NT2/D1 (cell line): ENCODE data around the gene CCDC196.

Experiments
- DNase-seq: peaks from one replicate; pipeline ENCODE4 v3.0.0-alpha.2; 2011; ENCODE audit warnings: low read depth, low spot score
- H3K27me3 ChIP-seq: 2 replicates; pipeline ENCODE4 v1.6.0; 2011; ENCODE audit warnings: mild to moderate bottlenecking; ENCODE audit not compliant: insufficient read length, insufficient read depth
- H3K36me3 ChIP-seq: 2 replicates; pipeline ENCODE4 v1.6.1; 2011; ENCODE audit warnings: mild to moderate bottlenecking, low read length, mixed read lengths; ENCODE audit not compliant: insufficient read depth, insufficient read length
- H3K4me1 ChIP-seq: 2 replicates; pipeline ENCODE4 v1.5.1; 2011; ENCODE audit not compliant: insufficient read depth, insufficient read length
- H3K4me3 ChIP-seq: 2 replicates; pipeline ENCODE4 v1.5.1; 2011; ENCODE audit warnings: low read depth; ENCODE audit not compliant: insufficient read length
- H3K9ac ChIP-seq: 2 replicates; pipeline ENCODE4 v1.6.0; 2011; ENCODE audit warnings: low read depth; ENCODE audit not compliant: insufficient read length
- H3K9me3 ChIP-seq: 2 replicates; pipeline ENCODE4 v1.5.1; 2011; ENCODE audit warnings: mild to moderate bottlenecking, low read length; ENCODE audit not compliant: insufficient read depth
- SUZ12 ChIP-seq: IDR thresholded peaks from 2 replicates; pipeline ENCODE4 v1.6.1; 2011; ENCODE audit not compliant: insufficient read length, insufficient read depth; ENCODE audit errors: extremely low read depth
- YY1 ChIP-seq: IDR thresholded peaks from 2 replicates; pipeline ENCODE4 v1.6.1; 2011; ENCODE audit not compliant: insufficient read length, insufficient read depth
- ZNF274 ChIP-seq: IDR thresholded peaks from 2 replicates; pipeline ENCODE4 v1.6.1; 2011; ENCODE audit warnings: mild to moderate bottlenecking, low read depth, low read length

Gene CCDC196

GRCh38 chr14:66459603-66460002 is 26.6 kb upstream of the CCDC196 start:
- H3K36me3 ChIP-seq, result no peaks in the 10 kb centered on the region
- H3K9ac ChIP-seq, result no peak overlapping the region
- no peak for TF ChIP-seq YY1
- no peak for TF ChIP-seq SUZ12
- no peak for TF ChIP-seq ZNF274
- H3K4me3 ChIP-seq, result no peak overlapping the region
- no peak for DNase-seq
- no peaks in the 10 kb centered on the region for H3K27me3 ChIP-seq
- H3K9me3 ChIP-seq, result no peaks in the 10 kb centered on the region
- H3K4me1 ChIP-seq, result no peaks in the 10 kb centered on the region

DNA sequence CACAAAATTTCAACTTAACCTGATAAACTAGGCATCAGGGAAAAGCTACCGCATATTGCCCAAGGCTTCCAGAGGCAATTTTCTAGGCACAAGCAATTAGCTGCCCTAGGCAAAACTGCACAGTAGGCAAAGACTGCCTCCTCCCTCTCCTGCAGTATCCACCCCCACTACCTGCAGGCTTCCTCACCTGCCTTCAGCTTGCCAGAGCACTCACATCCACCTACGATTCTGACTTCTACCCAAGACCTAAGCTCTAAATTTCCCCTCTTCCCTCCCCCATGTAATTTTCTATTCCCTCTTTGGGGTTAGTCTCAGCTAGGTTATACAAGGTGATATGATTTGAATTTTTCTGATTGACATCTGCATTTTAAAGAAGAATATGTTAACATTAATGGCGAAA is 21.9 kb upstream of the CCDC196 start:
- TF ChIP-seq ZNF274 (no peak), YY1 (no peak), SUZ12 (no peak)
- H3K4me3 ChIP-seq, result no peak overlapping the region
- no peaks in the 10 kb centered on the region for H3K4me1 ChIP-seq
- H3K27me3 ChIP-seq, result no peaks in the 10 kb centered on the region
- no peaks in the 10 kb centered on the region for H3K36me3 ChIP-seq
- DNase-seq, result no peak
- H3K9ac ChIP-seq, result no peak overlapping the region
- peaks cover 9% of the 10 kb centered on the region for H3K9me3 ChIP-seq

DNA sequence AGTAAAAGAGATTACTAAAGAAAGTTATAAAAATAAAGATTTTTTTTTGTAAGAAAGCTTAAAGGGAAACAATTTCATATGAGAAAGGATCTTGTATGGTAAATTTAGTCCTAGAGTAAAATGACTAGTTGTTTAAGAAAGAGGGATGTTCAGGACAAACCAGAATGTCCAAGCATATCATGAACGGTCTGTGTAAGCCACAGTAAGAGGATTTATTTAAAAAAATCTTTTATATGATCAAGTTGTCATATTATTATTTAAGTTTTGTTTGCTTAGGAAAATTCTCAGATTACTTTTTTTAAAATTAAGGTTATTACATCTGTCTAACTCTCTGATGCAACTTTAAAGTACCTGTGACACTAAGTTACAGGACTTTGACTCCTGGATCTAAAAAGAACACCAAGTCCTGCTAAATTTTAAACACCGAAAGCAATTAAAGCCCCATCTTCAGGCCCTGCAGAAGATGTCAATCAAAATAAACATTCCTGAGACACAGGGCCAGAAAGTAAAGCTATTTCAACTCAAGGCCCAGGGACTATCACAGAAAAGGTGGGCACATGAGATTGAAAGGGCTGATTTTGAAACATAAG is 17.3 kb upstream of the CCDC196 start:
- H3K4me1 ChIP-seq, result no peaks in the 10 kb centered on the region
- no peak for DNase-seq
- H3K9me3 ChIP-seq, result peaks cover 22% of the 10 kb centered on the region
- H3K4me3 ChIP-seq, result no peak overlapping the region
- TF ChIP-seq ZNF274 (no peak), YY1 (no peak), SUZ12 (no peak)
- H3K36me3 ChIP-seq, result no peaks in the 10 kb centered on the region
- no peak overlapping the region for H3K9ac ChIP-seq
- no peaks in the 10 kb centered on the region for H3K27me3 ChIP-seq

- no peaks in the 10 kb centered on the region for H3K27me3 ChIP-seq
- H3K4me1 ChIP-seq, result no peaks in the 10 kb centered on the region
- TF ChIP-seq SUZ12 (no peak), YY1 (no peak), ZNF274 (no peak)
- H3K9ac ChIP-seq, result no peak overlapping the region
- DNase-seq, result no peak
- H3K36me3 ChIP-seq, result no peaks in the 10 kb centered on the region
- H3K4me3 ChIP-seq, result no peak overlapping the region
- H3K9me3 ChIP-seq, result peaks cover 22% of the 10 kb centered on the region
These were observed 14.6 kb upstream of the CCDC196 start for GRCh38 chr14:66471584-66471983.

DNA sequence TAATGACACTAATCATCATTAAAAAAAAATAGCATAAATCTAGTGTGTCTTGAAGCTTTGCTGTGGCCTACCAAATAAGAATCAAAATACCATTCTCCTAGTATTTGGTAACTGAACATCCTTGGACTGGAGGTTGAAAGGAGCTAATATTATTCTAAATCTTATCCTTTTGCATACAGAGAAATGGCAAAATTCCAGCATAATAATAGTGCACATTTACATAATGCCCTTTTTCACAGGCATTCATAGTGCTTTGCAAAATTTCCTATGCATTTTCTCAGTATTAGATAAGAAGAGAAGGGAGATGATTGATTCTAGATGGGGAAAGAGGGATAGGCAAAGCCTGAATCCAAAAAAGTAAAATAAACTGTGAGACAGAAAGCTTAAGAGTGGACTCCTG is 13.9 kb upstream of the CCDC196 start:
- no peak overlapping the region for H3K9ac ChIP-seq
- TF ChIP-seq SUZ12 (no peak), ZNF274 (no peak), YY1 (no peak)
- peaks cover 22% of the 10 kb centered on the region for H3K9me3 ChIP-seq
- H3K4me3 ChIP-seq, result no peak overlapping the region
- no peaks in the 10 kb centered on the region for H3K27me3 ChIP-seq
- no peak for DNase-seq
- no peaks in the 10 kb centered on the region for H3K36me3 ChIP-seq
- no peaks in the 10 kb centered on the region for H3K4me1 ChIP-seq

- no peak for TF ChIP-seq YY1
- no peak for TF ChIP-seq SUZ12
- TF ChIP-seq ZNF274, result no peak
- Histone ChIP-seq H3K4me3 (no peak overlapping the region), H3K9ac (no peak overlapping the region), H3K36me3 (no peaks in the 10 kb centered on the region), H3K9me3 (peaks cover 22% of the 10 kb centered on the region), H3K27me3 (no peaks in the 10 kb centered on the region), H3K4me1 (no peaks in the 10 kb centered on the region)
- DNase-seq, result no peak
These were observed 12.9 kb upstream of the CCDC196 start for GRCh38 chr14:66473223-66473622.

DNA sequence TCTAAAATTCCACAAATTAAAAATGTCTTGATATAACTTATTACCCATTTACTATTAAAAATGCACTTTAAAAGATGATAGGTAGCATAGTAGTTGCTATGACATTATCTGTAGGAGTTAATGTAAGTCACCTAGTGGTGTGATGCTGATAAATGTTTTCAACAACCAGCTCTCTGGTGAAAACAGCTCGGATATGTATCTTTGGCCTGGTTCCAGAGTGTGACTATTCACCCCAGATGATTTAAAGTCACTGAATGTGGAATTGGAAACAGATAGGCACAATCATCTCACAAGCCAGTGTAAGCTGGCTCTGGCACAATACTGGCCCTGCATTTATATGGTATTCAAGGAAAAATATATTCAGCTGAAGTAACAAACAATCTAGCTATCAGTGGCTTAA is 9.2 kb upstream of the CCDC196 start:
- no peaks in the 10 kb centered on the region for H3K36me3 ChIP-seq
- TF ChIP-seq ZNF274 (no peak), SUZ12 (no peak), YY1 (no peak)
- H3K4me3 ChIP-seq, result no peak overlapping the region
- no peaks in the 10 kb centered on the region for H3K27me3 ChIP-seq
- DNase-seq, result no peak
- H3K9ac ChIP-seq, result no peak overlapping the region
- no peaks in the 10 kb centered on the region for H3K4me1 ChIP-seq
- no peaks in the 10 kb centered on the region for H3K9me3 ChIP-seq

- Histone ChIP-seq H3K36me3 (no peaks in the 10 kb centered on the region), H3K9me3 (no peaks in the 10 kb centered on the region), H3K9ac (no peak overlapping the region), H3K4me3 (no peak overlapping the region), H3K27me3 (no peaks in the 10 kb centered on the region), H3K4me1 (no peaks in the 10 kb centered on the region)
- DNase-seq, result no peak
- no peak for TF ChIP-seq YY1
These were observed 8.6 kb upstream of the CCDC196 start for GRCh38 chr14:66477567-66477966.
